Glomerular visceral epithelial cell (primary cell): Measurements from ENCODE around the gene SPNS2.

ENCODE experiments used
- DNase-seq: peaks from one replicate; pipeline ENCODE4 v3.0.0-alpha.2; 2016; ENCODE audit errors: extremely low spot score

The SPNS2 gene

GRCh38 chr17:4520060-4520893 lies 21.6 kb downstream of the SPNS2 start:
- no peak for DNase-seq

- no peak for DNase-seq
Observed at GRCh38 chr17:4520894-4521600, 22.4 kb downstream of the SPNS2 start.

GRCh38 chr17:4522661-4523060 lies 24.0 kb downstream of the SPNS2 start:
- no peak for DNase-seq

- no peak for DNase-seq
Observed at GRCh38 chr17:4523946-4524345, 25.3 kb downstream of the SPNS2 start.

GRCh38 chr17:4525691-4526397 lies 27.2 kb downstream of the SPNS2 start:
- DNase-seq = no peak

- no peak for DNase-seq
Observed at GRCh38 chr17:4527134-4527533, 28.5 kb downstream of the SPNS2 start.

- no peak for DNase-seq
Observed at GRCh38 chr17:4527566-4528125, 29.0 kb downstream of the SPNS2 start.

GRCh38 chr17:4529533-4530152 lies 31.0 kb downstream of the SPNS2 start:
- no peak for DNase-seq

GRCh38 chr17:4530799-4531730 lies 32.4 kb downstream of the SPNS2 start:
- no peak for DNase-seq

- DNase-seq = no peak
Observed at GRCh38 chr17:4531988-4532736, 33.5 kb downstream of the SPNS2 start.

GRCh38 chr17:4532860-4533522 lies 34.3 kb downstream of the SPNS2 start:
- no peak for DNase-seq

- DNase-seq = no peak
Observed at GRCh38 chr17:4533523-4534504, 35.1 kb downstream of the SPNS2 start.

- DNase-seq = no peak
Observed at GRCh38 chr17:4534515-4534914, 35.8 kb downstream of the SPNS2 start.

GRCh38 chr17:4534928-4535666 lies 36.4 kb downstream of the SPNS2 start:
- no peak for DNase-seq

- DNase-seq = no peak
Observed at GRCh38 chr17:4535667-4536258, 37.1 kb downstream of the SPNS2 start.

GRCh38 chr17:4536259-4536741 lies 37.6 kb downstream of the SPNS2 start:
- no peak for DNase-seq
